ENCODE results near the gene F12. TPM values are rescaled to one million over a fixed set of nuclear protein-coding genes. Genes with fewer than 3 reads are reported as not detected.

F12 gene
- total RNA-seq, 5 donors from 2014 or later (not counting 1 experiment from before 2014, with no cell fraction given), result 0.28 to 0.98 (median 0.42) TPM; not detected in 1

DNA sequence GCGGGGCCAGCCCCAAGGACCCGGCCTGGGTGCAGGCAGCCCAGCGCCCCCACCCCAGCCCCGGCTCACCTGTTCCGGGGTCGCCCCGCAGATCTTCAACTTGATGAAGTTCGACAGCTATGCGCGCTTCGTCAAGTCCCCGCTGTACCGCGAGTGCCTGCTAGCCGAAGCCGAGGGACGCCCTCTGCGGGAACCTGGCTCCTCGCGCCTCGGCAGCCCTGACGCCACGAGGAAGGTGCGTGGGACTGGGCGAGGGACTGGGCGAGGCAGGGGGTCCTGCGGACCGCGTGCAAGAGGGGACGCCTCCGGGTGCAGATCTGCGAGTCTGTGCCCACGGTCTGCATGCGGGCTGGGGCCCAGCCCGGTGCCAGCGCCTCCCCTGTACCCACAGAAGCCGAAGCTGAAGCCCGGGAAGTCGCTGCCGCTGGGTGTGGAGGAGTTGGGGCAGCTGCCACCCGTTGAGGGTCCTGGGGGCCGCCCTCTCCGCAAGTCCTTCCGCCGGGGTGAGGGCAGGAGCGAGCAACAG lies 42.0 kb downstream of the F12 start:
- Mint-ChIP-seq H3K27me3 (no peaks in the 10 kb centered on the region), H3K36me3 (peaks cover 19% of the 10 kb centered on the region), H3K27ac (no peak overlapping the region), H3K4me1 (peaks cover 38 to 73% (median 66%) of the 10 kb centered on the region in 3 donors), H3K4me3 (no peak overlapping the region), H3K9me3 (no peaks in the 10 kb centered on the region)
- Histone ChIP-seq H3K4me1 (ENCODE audit: control insufficient read depth in 1 of 2, extremely low read depth in 1 of 2, insufficient read depth in 2 of 2, low read length in 2 of 2) (peaks cover 32 to 88% of the 10 kb centered on the region in 2 experiments), H3K36me3 (ENCODE audit: control insufficient read depth in 2 of 2, extremely low read depth in 1 of 2, insufficient read depth in 1 of 2, low read length in 1 of 2) (peaks cover 23 to 77% of the 10 kb centered on the region in 2 donors), H3K27me3 (replicated peaks in 1 of 2; ENCODE audit: control insufficient read depth in 2 of 2, extremely low read depth in 1 of 2, insufficient read depth in 2 of 2, low read length in 1 of 2) (no peaks in the 10 kb centered on the region), H3K9me3 (no peaks in the 10 kb centered on the region), H3K27ac (ENCODE audit: low read length) (no peak overlapping the region), H3K4me3 (ENCODE audit: control insufficient read depth in 1 of 2, extremely low read depth in 1 of 2, low read length in 1 of 2) (no peak overlapping the region)
- DNase-seq, result no peak
- ChIA-PET CTCF (no interaction called here), POLR2A (no interaction called here)
- ATAC-seq (replicated peaks in 1 of 4), result no peak
- 97% methylated on average over 31 of the region's 46 CpGs for WGBS (ENCODE audit: insufficient coverage)

DNA sequence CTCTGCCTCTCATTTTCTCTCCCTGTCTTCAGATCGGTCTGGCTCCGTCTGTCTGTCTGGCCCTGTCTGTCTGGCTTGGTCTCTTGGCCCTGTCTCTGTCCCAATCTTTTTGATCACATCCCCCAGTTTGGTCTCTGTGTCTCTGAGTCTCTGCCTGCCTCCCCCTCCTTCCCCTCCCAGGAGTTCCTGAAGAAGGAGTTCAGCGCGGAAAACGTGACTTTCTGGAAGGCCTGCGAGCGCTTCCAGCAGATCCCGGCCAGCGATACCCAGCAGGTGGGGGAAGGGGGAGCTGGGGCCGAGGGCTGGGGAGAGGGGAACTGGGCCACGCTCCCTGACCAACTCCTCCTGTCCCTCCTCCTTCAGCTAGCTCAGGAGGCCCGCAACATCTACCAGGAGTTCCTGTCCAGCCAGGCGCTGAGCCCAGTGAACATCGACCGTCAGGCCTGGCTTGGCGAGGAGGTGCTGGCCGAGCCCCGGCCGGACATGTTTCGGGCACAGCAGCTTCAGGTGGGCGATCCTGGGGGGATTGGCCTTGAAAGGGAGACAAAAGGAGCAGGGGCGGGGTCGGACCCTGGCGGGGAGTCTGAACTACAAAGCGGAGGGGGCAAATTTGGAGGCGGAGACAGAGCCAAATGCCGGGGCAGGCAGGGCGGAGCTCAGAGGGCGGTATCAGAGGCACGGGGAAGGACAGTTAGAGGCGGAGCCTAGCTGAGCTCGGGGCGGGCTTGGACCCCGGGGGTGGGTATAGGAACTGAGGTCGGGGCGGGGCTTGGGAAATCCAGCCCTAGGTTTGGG lies 42.6 kb downstream of the F12 start:
- H3K27ac ChIP-seq (ENCODE audit: low read length), result no peak overlapping the region
- no peak overlapping the region for H3K4me3 ChIP-seq (ENCODE audit: control insufficient read depth in 1 of 2, extremely low read depth in 1 of 2, low read length in 1 of 2)
- POLR2A ChIA-PET, result no interaction called here
- WGBS (ENCODE audit: insufficient coverage), result 93% methylated on average over 23 of the region's 36 CpGs
- no peak for ATAC-seq (replicated peaks in 1 of 4)
- peaks cover 15% of the 10 kb centered on the region for H3K36me3 Mint-ChIP-seq
- no peaks in the 10 kb centered on the region for H3K27me3 Mint-ChIP-seq
- no peaks in the 10 kb centered on the region for H3K9me3 ChIP-seq
- CTCF ChIA-PET, result no interaction called here
- peak overlapping the region; percentile 69 to 76 for H3K27ac Mint-ChIP-seq
- peaks cover 32 to 88% of the 10 kb centered on the region in 2 experiments for H3K4me1 ChIP-seq (ENCODE audit: control insufficient read depth in 1 of 2, extremely low read depth in 1 of 2, insufficient read depth in 2 of 2, low read length in 2 of 2)
- H3K36me3 ChIP-seq (ENCODE audit: control insufficient read depth in 2 of 2, extremely low read depth in 1 of 2, insufficient read depth in 1 of 2, low read length in 1 of 2), result peaks cover 23 to 78% of the 10 kb centered on the region in 2 donors
- H3K27me3 ChIP-seq (replicated peaks in 1 of 2; ENCODE audit: control insufficient read depth in 2 of 2, extremely low read depth in 1 of 2, insufficient read depth in 2 of 2, low read length in 1 of 2), result no peaks in the 10 kb centered on the region
- no peaks in the 10 kb centered on the region for H3K9me3 Mint-ChIP-seq
- H3K4me1 Mint-ChIP-seq, result peaks cover 38 to 74% (median 67%) of the 10 kb centered on the region in 3 donors
- no peak for DNase-seq
- no peak overlapping the region for H3K4me3 Mint-ChIP-seq

DNA sequence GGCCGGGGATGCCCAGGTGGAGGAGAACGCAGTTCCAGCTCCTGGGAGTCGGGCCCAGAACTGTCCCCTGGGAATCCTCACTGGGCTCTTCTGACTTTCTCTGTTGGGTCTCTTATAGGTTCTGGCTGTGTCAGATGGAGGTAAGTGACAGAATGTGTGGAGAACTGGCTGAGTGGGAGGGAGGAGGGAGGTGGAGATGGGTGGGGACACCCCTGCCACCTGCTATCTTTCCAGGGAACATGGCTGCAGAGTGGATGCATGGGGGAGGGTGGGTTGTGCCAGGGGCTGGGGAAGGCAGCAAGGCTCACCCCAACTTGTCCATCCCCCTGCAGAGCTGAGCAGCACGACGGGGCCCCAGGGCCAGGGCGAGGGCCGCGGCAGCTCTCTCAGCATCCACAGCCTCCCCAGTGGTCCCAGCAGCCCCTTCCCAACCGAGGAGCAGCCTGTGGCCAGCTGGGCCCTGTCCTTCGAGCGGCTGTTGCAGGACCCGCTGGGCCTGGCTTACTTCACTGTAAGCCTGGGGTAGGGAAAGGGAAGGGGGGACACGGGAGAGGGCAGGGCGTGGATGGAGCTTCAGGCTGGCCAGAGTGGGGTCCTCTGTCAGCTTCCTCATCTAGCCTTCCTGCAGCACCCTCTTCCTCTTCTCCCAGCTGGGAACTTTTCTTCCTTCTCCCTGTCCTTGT lies 43.4 kb downstream of the F12 start:
- Histone ChIP-seq H3K27ac (ENCODE audit: low read length) (no peak overlapping the region), H3K4me3 (ENCODE audit: control insufficient read depth in 1 of 2, extremely low read depth in 1 of 2, low read length in 1 of 2) (no peak overlapping the region), H3K9me3 (no peaks in the 10 kb centered on the region), H3K27me3 (replicated peaks in 1 of 2; ENCODE audit: control insufficient read depth in 2 of 2, extremely low read depth in 1 of 2, insufficient read depth in 2 of 2, low read length in 1 of 2) (no peaks in the 10 kb centered on the region), H3K36me3 (ENCODE audit: control insufficient read depth in 2 of 2, extremely low read depth in 1 of 2, insufficient read depth in 1 of 2, low read length in 1 of 2) (peaks cover 23 to 74% of the 10 kb centered on the region in 2 donors), H3K4me1 (ENCODE audit: control insufficient read depth in 1 of 2, extremely low read depth in 1 of 2, insufficient read depth in 2 of 2, low read length in 2 of 2) (peaks cover 32 to 88% of the 10 kb centered on the region in 2 experiments)
- Mint-ChIP-seq H3K27ac (peak overlapping the region; percentile 69 to 76), H3K9me3 (no peaks in the 10 kb centered on the region), H3K36me3 (peaks cover 15% of the 10 kb centered on the region), H3K27me3 (no peaks in the 10 kb centered on the region), H3K4me3 (peak overlapping the region in 1 of 3 donors; percentile 17), H3K4me1 (peaks cover 39 to 74% (median 67%) of the 10 kb centered on the region in 3 donors)
- POLR2A ChIA-PET, result no interaction called here
- ATAC-seq (replicated peaks in 1 of 4) (no peak), DNase-seq (no peak)
- 97% methylated on average over 4 of the region's 14 CpGs for WGBS (ENCODE audit: insufficient coverage)
- CTCF ChIA-PET, result interaction anchor here in 1 of 2 donors (0.8 kb wide), 1 partner anchor 10 kb away, joined by 4 read pairs; no protein-coding TSS in a partner anchor

DNA sequence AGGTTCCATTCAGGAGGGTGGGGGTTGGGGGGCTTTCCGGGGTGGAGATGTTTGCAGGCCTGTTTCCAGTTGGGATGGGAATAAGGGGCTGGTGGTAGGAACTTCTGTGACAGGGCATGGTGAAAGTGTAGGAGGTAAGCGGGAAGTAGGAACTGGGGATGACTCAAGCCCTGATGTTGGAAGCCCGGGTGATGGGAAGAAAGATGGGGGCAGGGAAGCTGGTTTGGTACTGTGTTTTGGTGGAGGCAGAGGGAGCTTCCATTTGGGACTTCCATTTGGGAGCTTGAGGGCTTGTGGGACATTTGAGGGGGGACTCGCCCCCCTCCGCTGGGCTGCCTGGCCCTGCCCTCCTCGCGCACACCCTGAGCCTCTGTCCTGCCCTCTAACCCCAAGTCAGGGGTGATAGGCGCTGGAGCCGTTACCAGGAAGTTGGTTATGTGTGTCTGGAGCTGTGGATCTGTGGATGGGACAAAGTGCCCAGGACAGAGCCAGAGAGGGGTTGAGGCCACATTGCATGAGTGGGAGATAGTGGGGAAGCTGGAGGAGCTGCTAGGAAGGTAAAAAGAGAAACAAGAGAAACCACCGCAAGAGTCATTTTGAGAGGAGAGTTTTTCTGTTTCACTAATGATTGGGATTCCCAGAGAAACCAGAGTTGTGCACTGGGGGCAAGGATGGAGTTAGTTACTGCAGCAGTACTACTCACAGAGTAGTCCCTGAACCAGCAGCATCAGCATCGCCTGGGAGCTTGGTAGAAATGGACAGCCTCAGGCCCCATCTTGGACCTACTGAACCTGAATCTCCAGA lies 45.0 kb downstream of the F12 start:
- H3K9me3 Mint-ChIP-seq, result no peaks in the 10 kb centered on the region
- peaks cover 23 to 73% of the 10 kb centered on the region in 2 donors for H3K36me3 ChIP-seq (ENCODE audit: control insufficient read depth in 2 of 2, extremely low read depth in 1 of 2, insufficient read depth in 1 of 2, low read length in 1 of 2)
- peaks cover 42 to 89% of the 10 kb centered on the region in 2 experiments for H3K4me1 ChIP-seq (ENCODE audit: control insufficient read depth in 1 of 2, extremely low read depth in 1 of 2, insufficient read depth in 2 of 2, low read length in 2 of 2)
- ATAC-seq (replicated peaks in 1 of 4), result no peak
- no peak overlapping the region for H3K27ac ChIP-seq (ENCODE audit: low read length)
- H3K4me3 ChIP-seq (ENCODE audit: control insufficient read depth in 1 of 2, extremely low read depth in 1 of 2, low read length in 1 of 2), result no peak overlapping the region
- peaks cover 50 to 78% (median 72%) of the 10 kb centered on the region in 3 donors for H3K4me1 Mint-ChIP-seq
- H3K27ac Mint-ChIP-seq, result peak overlapping the region; percentile 79 to 85
- no peaks in the 10 kb centered on the region for H3K27me3 Mint-ChIP-seq
- H3K36me3 Mint-ChIP-seq, result peaks cover 17% of the 10 kb centered on the region
- DNase-seq, result no peak
- ChIA-PET POLR2A (no interaction called here), CTCF (interaction anchor here (0.6 to 2.9 kb wide), 3 partner anchors 9 to 26 kb away, joined by 3 to 8 read pairs (median 4); no protein-coding TSS in a partner anchor)
- peak overlapping the region; percentile 21 to 77 (median 31) for H3K4me3 Mint-ChIP-seq
- WGBS (ENCODE audit: insufficient coverage), result 57% methylated on average over 6 of the region's 11 CpGs
- H3K9me3 ChIP-seq, result no peaks in the 10 kb centered on the region
- H3K27me3 ChIP-seq (replicated peaks in 1 of 2; ENCODE audit: control insufficient read depth in 2 of 2, extremely low read depth in 1 of 2, insufficient read depth in 2 of 2, low read length in 1 of 2), result no peaks in the 10 kb centered on the region

DNA sequence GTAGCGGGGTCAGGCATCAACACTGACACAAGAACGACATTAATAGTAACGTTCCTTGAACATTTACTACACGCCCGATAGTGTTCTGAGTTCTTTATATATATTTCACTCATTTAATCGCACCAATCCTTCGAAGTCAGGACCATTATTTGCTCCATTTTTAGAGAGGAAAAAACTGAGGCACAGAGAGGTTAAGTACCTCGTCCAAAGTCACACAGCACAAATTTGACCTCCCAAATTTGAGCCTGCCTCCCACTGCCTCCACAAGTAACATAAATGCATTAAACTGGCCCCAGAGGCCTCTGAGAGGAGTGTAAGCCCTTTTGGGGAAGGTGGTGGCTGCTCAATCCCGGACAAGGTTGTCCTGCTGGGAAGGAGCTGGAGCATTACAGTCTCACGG lies 45.8 kb downstream of the F12 start:
- Mint-ChIP-seq H3K9me3 (no peaks in the 10 kb centered on the region), H3K36me3 (peaks cover 9% of the 10 kb centered on the region), H3K4me3 (peak overlapping the region; percentile 57 to 80 (median 77)), H3K4me1 (peaks cover 50 to 78% (median 72%) of the 10 kb centered on the region in 3 donors), H3K27ac (peak overlapping the region in 1 of 2 donors; percentile 79), H3K27me3 (no peaks in the 10 kb centered on the region)
- Histone ChIP-seq H3K27ac (ENCODE audit: low read length) (peak overlapping the region; percentile 9), H3K36me3 (ENCODE audit: control insufficient read depth in 2 of 2, extremely low read depth in 1 of 2, insufficient read depth in 1 of 2, low read length in 1 of 2) (peaks cover 19 to 72% of the 10 kb centered on the region in 2 donors), H3K27me3 (replicated peaks in 1 of 2; ENCODE audit: control insufficient read depth in 2 of 2, extremely low read depth in 1 of 2, insufficient read depth in 2 of 2, low read length in 1 of 2) (no peaks in the 10 kb centered on the region), H3K4me3 (ENCODE audit: control insufficient read depth in 1 of 2, extremely low read depth in 1 of 2, low read length in 1 of 2) (no peak overlapping the region), H3K4me1 (ENCODE audit: control insufficient read depth in 1 of 2, extremely low read depth in 1 of 2, insufficient read depth in 2 of 2, low read length in 2 of 2) (peaks cover 46 to 89% of the 10 kb centered on the region in 2 experiments), H3K9me3 (no peaks in the 10 kb centered on the region)
- ChIA-PET CTCF (interaction anchor here in 1 of 2 donors (0.7 to 2.9 kb wide), 2 partner anchors 10 to 27 kb away, joined by 3 to 8 read pairs; no protein-coding TSS in a partner anchor), POLR2A (interaction anchor here in 1 of 2 donors (0.7 kb wide), 1 partner anchor 12 kb away, joined by 3 read pairs; the partner anchor contains the start of gene LMAN2)
- no CpG with 5 or more reads among the region's 10 CpGs for WGBS (ENCODE audit: insufficient coverage)
- ATAC-seq (replicated peaks in 1 of 4), result peak in 1 of 4 experiments; percentile 0
- DNase-seq, result no peak
